ENCODE data around the gene TRPC6. TPM values are rescaled to one million over a fixed set of nuclear protein-coding genes. Genes with fewer than 3 reads are reported as not detected.

The TRPC6 gene
- total RNA-seq, 1 experiment from 2014 or later, result not detected

- Histone ChIP-seq H3K4me2 (ENCODE audit: low read length) (no peak overlapping the region), H3K4me3 (ENCODE audit: low read length) (no peak overlapping the region), H3K27ac (ENCODE audit: low read length) (no peak overlapping the region), H2AFZ (ENCODE audit: low read length) (no peak overlapping the region), H3K27me3 (ENCODE audit: low read length) (peaks cover 3% of the 10 kb centered on the region; the same call in 1 of the 2 replicates), H3K9me2 (replicated peaks; ENCODE audit: low read length) (no peaks in the 10 kb centered on the region), H3K4me1 (ENCODE audit: insufficient read depth, low read length) (no peaks in the 10 kb centered on the region), H3F3A (ENCODE audit: low read length, unreplicated experiment) (no peaks in the 10 kb centered on the region), H3K9ac (ENCODE audit: low read length) (no peak overlapping the region), H3K36me3 (ENCODE audit: low read depth, low read length) (no peaks in the 10 kb centered on the region), H3K9me3 (ENCODE audit: low read length) (no peaks in the 10 kb centered on the region), H3K79me2 (ENCODE audit: low read length) (no peaks in the 10 kb centered on the region), H4K20me1 (ENCODE audit: low read length) (no peaks in the 10 kb centered on the region)
- BruUV-seq (replicated peaks), result no TSS peak
- TF ChIP-seq EZH2 (IDR thresholded peaks at IDR 0.05; ENCODE audit: low read length, unreplicated experiment), result no peak
- TF ChIP-seq CTCF (conservative IDR thresholded peaks at IDR 0.05; ENCODE audit: low read depth, low read length), result no peak
- no peak for TF ChIP-seq EZH2phosphoT487 (IDR thresholded peaks at IDR 0.05; ENCODE audit: borderline replicate concordance, low read length)
- DNase-seq (no peak), ATAC-seq (no peak)
- POLR2A ChIA-PET (ENCODE audit: unreplicated experiment), result no interaction called here
- intact Hi-C loops (cut with micrococcal nuclease), result no loop called here
- CTCF ChIA-PET, result no interaction called here
Measured at GRCh38 chr11:101600924-101601323, 17.1 kb upstream of the TRPC6 start.

- no TSS peak for BruUV-seq (replicated peaks)
- no peak for ATAC-seq
- intact Hi-C loops (cut with micrococcal nuclease), result loop anchor here (10.0 kb wide), 1 partner anchor 258 kb away; no protein-coding TSS in a partner anchor
Measured at GRCh38 chr11:101586965-101587364, 3.2 kb upstream of the TRPC6 start.

More at GRCh38 chr11:101586965-101587364, 3.2 kb upstream of the TRPC6 start:
- DNase-seq, result no peak
- Histone ChIP-seq H3K4me3 (ENCODE audit: low read length) (no peak overlapping the region), H3K79me2 (ENCODE audit: low read length) (no peaks in the 10 kb centered on the region), H3K36me3 (ENCODE audit: low read depth, low read length) (no peaks in the 10 kb centered on the region), H2AFZ (ENCODE audit: low read length) (no peak overlapping the region), H3F3A (ENCODE audit: low read length, unreplicated experiment) (no peaks in the 10 kb centered on the region), H4K20me1 (ENCODE audit: low read length) (no peaks in the 10 kb centered on the region), H3K9ac (ENCODE audit: low read length) (no peak overlapping the region), H3K9me2 (replicated peaks; ENCODE audit: low read length) (no peaks in the 10 kb centered on the region), H3K27me3 (ENCODE audit: low read length) (peaks cover 26% of the 10 kb centered on the region), H3K27ac (ENCODE audit: low read length) (no peak overlapping the region), H3K9me3 (ENCODE audit: low read length) (no peaks in the 10 kb centered on the region), H3K4me1 (ENCODE audit: insufficient read depth, low read length) (no peaks in the 10 kb centered on the region), H3K4me2 (ENCODE audit: low read length) (no peak overlapping the region)
- ChIA-PET POLR2A (ENCODE audit: unreplicated experiment) (no interaction called here), CTCF (no interaction called here)
- TF ChIP-seq EZH2phosphoT487 (IDR thresholded peaks at IDR 0.05; ENCODE audit: borderline replicate concordance, low read length) (no peak), EZH2 (IDR thresholded peaks at IDR 0.05; ENCODE audit: low read length, unreplicated experiment) (no peak), CTCF (conservative IDR thresholded peaks at IDR 0.05; ENCODE audit: low read depth, low read length) (no peak)

All from PC-3 (cell line).